Activated CD8-positive, alpha-beta T cell treated with anti-CD3 and anti-CD28 coated beads for 36 hours (primary cell): ENCODE measurements around the gene RNU4-1. TPM values are rescaled to one million over a fixed set of nuclear protein-coding genes. Genes with fewer than 3 reads are reported as not detected.

Experiments used
- ATAC-seq: fragments of 200-7000 bp; cut with Tn5 transposase; one replicate; pipeline ENCODE4 v1.10.0; 2021; ENCODE audit warnings: mild to moderate bottlenecking, moderate library complexity
- CTCF ChIA-PET: fragments of 350-600 bp; sonication (Branson Sonifier 250); formaldehyde crosslinking; loops from one replicate; lab custom pipeline; 2021; ENCODE audit warnings: antibody characterized with exemption; lab: Charles Lee
- POLR2A ChIA-PET: fragments of 350-600 bp; sonication (Branson Sonifier 250); formaldehyde crosslinking; loops from one replicate; lab custom pipeline; 2021; ENCODE audit warnings: antibody characterized with exemption; lab: Charles Lee
- DNase-seq: peaks from one replicate; pipeline ENCODE4 v3.0.0-alpha.2; 2020
- H3K27ac Mint-ChIP-seq: one replicate; pipeline ENCODE4 v1.8.0; 2021; ENCODE audit warnings: mild to moderate bottlenecking, mixed read lengths
- H3K27me3 Mint-ChIP-seq: one replicate; pipeline ENCODE4 v1.8.0; 2021; ENCODE audit warnings: mixed read lengths
- H3K36me3 Mint-ChIP-seq: one replicate; pipeline ENCODE4 v1.8.0; 2021; ENCODE audit warnings: low read depth, mixed read lengths
- H3K4me1 Mint-ChIP-seq: one replicate; pipeline ENCODE4 v1.8.0; 2021; ENCODE audit warnings: low read depth, mixed read lengths
- H3K4me3 Mint-ChIP-seq: one replicate; pipeline ENCODE4 v1.8.0; 2021; ENCODE audit warnings: mild to moderate bottlenecking, moderate library complexity, mixed read lengths
- H3K9me3 Mint-ChIP-seq: one replicate; pipeline ENCODE4 v1.8.0; 2021; ENCODE audit warnings: mixed read lengths
- CTCF ChIP-seq: fragments of 200-600 bp; IDR thresholded peaks from one replicate; pipeline ENCODE4 v1.8.0; 2022; ENCODE audit warnings: antibody characterized with exemption, mild to moderate bottlenecking
- intact Hi-C: fragments of 100-400 bp; cut with micrococcal nuclease; formaldehyde crosslinking; loops from one replicate; pipeline ENCODE4 v1.10.0; 2022
- total RNA-seq, 2 experiments: library from RNA; stranded (reverse); gene quantifications; one replicate each; pipeline ENCODE4 v1.2.3, GENCODE V29; 2021

Gene RNU4-1
- total RNA-seq, 2 experiments from 2014 or later = 692 to 1,025 TPM

GRCh38 chr12:120292411-120292660, 701 bp downstream of the RNU4-1 start:
- Mint-ChIP-seq H3K36me3 (no peaks in the 10 kb centered on the region), H3K9me3 (no peaks in the 10 kb centered on the region), H3K4me1 (peaks cover 10% of the 10 kb centered on the region), H3K27me3 (no peaks in the 10 kb centered on the region), H3K27ac (no peak overlapping the region), H3K4me3 (no peak overlapping the region)
- CTCF ChIA-PET = interaction anchor here (2.9 to 6.9 kb wide), 5 partner anchors 10 to 91 kb away, joined by 11 to 114 read pairs (median 18); partner anchors contain the start of genes PXN, RPLP0 and SIRT4
- intact Hi-C loops = no loop called here
- TF ChIP-seq CTCF = no peak
- POLR2A ChIA-PET = interaction anchor here (0.7 to 7.8 kb wide), 38 partner anchors 8 to 584 kb away, joined by 3 to 394 read pairs (median 6); partner anchors contain the start of genes COX6A1, DYNLL1, GCN1 and MLEC
- no peak for DNase-seq
- peak; percentile 3 for ATAC-seq

DNA sequence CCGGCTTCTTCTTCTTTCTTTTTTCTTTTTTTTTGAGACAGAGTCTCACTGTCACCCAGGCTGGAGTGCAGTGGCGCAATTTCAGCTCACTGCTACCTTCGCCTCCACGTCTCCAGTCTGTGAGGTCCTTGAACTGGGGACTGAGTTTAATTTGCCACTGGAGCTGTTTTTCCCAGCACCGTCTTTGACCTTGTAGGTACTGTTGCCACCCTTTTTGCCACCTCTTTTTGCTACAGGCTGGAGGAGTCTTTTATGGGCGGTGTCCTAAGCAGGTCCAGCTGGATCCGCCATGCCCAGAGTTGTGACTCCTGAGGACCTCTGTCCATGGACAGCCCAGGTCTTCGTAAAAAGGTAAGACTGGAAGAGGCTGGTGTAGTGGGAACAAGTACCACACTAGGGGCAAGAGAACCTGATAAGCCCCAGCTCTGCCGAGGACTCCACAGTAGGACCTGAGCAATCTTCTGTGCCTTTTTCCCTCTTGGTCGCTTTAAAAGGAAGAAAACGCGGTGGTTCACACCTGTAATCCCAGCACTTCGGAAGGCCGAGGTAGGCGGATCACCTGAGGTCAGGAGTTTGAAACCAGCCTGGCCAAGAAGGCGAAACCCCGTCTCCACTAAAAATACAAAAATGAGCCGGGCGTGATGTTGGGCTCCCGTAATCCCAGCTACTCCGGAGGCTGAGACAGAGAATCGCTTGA, 2.3 kb downstream of the RNU4-1 start:
- H3K27me3 Mint-ChIP-seq = no peaks in the 10 kb centered on the region
- ChIA-PET POLR2A (interaction anchor here (0.6 to 7.8 kb wide), 55 partner anchors 9 to 1062 kb away, joined by 3 to 394 read pairs (median 5); partner anchors contain the start of genes ANAPC5, DYNLL1, GCN1 and PLA2G1B), CTCF (interaction anchor here (0.9 to 6.9 kb wide), 9 partner anchors 11 to 90 kb away, joined by 3 to 114 read pairs (median 11); partner anchors contain the start of genes PXN, RPLP0 and SIRT4)
- no peak for TF ChIP-seq CTCF
- no peak overlapping the region for H3K4me3 Mint-ChIP-seq
- intact Hi-C loops = no loop called here
- H3K4me1 Mint-ChIP-seq = peaks cover 10% of the 10 kb centered on the region
- no peak for ATAC-seq
- peak; percentile 15 for DNase-seq
- H3K36me3 Mint-ChIP-seq = no peaks in the 10 kb centered on the region
- no peaks in the 10 kb centered on the region for H3K9me3 Mint-ChIP-seq
- no peak overlapping the region for H3K27ac Mint-ChIP-seq

DNA sequence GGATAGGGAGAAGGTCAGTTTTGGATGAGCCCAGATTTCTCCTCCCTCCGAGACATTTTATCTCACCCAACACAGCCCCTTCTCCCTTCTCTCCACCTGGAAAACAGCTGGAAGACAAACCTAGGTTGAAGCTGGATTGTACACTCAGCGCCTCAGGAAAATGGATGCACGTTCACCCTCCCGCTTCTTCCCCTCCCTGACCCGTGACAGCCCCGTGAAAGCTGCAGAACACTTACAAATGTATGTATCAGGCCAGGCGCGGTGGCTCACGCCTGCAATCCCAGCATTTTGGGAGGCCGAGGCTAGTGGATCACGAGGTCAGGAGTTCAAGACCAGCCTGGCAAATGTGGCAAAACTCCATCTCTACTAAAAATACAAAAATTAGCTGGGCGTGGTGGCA, 5.5 kb downstream of the RNU4-1 start:
- ChIA-PET POLR2A (interaction anchor here (0.8 to 3.0 kb wide), 5 partner anchors 35 to 87 kb away, joined by 3 to 15 read pairs (median 4); partner anchors contain the start of gene RPLP0), CTCF (interaction anchor here (1.0 to 6.3 kb wide), 3 partner anchors 15 to 60 kb away, joined by 3 to 55 read pairs (median 5); partner anchors contain the start of gene SIRT4)
- Mint-ChIP-seq H3K4me3 (no peak overlapping the region), H3K27me3 (no peaks in the 10 kb centered on the region), H3K4me1 (peaks cover 12% of the 10 kb centered on the region), H3K27ac (no peak overlapping the region), H3K36me3 (no peaks in the 10 kb centered on the region), H3K9me3 (no peaks in the 10 kb centered on the region)
- ATAC-seq (no peak), DNase-seq (no peak)
- intact Hi-C loops = no loop called here
- no peak for TF ChIP-seq CTCF

- ChIA-PET POLR2A (interaction anchor here (0.8 to 3.0 kb wide), 5 partner anchors 35 to 86 kb away, joined by 3 to 15 read pairs (median 4); partner anchors contain the start of gene RPLP0), CTCF (interaction anchor here (0.7 to 6.3 kb wide), 5 partner anchors 15 to 86 kb away, joined by 3 to 55 read pairs (median 3); partner anchors contain the start of genes RPLP0 and SIRT4)
- no peaks in the 10 kb centered on the region for H3K9me3 Mint-ChIP-seq
- TF ChIP-seq CTCF = no peak
- DNase-seq (no peak), ATAC-seq (no peak)
- peaks cover 12% of the 10 kb centered on the region for H3K4me1 Mint-ChIP-seq
- H3K27ac Mint-ChIP-seq = no peak overlapping the region
- H3K36me3 Mint-ChIP-seq = no peaks in the 10 kb centered on the region
- no peak overlapping the region for H3K4me3 Mint-ChIP-seq
- intact Hi-C loops = no loop called here
- H3K27me3 Mint-ChIP-seq = no peaks in the 10 kb centered on the region
Measured at GRCh38 chr12:120286768-120287490, 6.1 kb downstream of the RNU4-1 start.
